ENCODE results near the gene DHTKD1. TPM values are rescaled to one million over a fixed set of nuclear protein-coding genes. Genes with fewer than 3 reads are reported as not detected.
"Not testable (repeated sequence)": the region's sequence is repeated elsewhere in the genome, so short reads cannot be mapped to it uniquely, and the experiment has no call there.

Gene DHTKD1
- total and polyA plus RNA-seq, 12 donors: 8.0 to 44.8 (median 24.7) TPM

DNA sequence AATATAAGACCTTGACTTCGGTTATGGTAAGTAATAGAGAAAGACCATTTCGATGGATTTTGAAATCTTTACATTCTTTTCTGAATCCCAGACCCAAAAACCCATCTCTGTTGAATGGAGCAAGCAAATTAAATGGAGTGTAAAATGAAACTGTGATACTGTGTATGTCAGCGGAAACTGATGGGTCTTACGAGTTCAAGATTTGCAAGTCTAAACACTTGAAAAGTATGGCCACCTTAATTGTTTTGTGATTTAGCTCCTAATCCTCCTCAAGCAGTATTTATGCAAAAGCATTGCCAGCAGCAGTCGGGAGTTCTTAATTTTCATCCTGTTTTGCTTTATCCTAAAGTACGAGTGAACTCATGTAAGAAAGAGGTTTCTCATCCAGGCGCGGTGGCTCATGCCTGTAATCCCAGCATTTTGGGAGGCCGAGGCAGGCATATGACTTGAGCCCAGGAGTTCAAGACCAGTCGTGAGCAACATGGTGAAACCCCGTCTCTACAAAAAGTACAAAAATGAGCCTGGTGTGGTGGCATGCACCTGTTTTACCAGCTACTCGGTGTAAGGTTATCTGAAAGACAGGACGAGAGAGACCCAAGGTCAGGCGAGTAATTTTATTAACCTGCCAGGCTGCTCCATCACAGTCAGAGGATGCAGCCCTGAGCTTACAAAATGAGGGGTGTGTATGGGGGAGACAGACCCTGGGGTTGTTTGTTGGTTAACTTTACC is 5.8 kb upstream of the DHTKD1 start:
- Histone ChIP-seq H3K27ac (no peak overlapping the region), H3K36me3 (replicated peaks in 1 of 2) (no peaks in the 10 kb centered on the region), H3K9me3 (replicated peaks in 1 of 3) (no peaks in the 10 kb centered on the region), H3K27me3 (no peaks in the 10 kb centered on the region), H3K4me1 (replicated peaks in 1 of 2) (no peaks in the 10 kb centered on the region), H3K4me3 (no peak overlapping the region)
- DNase-seq: no peak
- TF ChIP-seq POLR2A (IDR thresholded peaks at IDR 0.05): no peak
- intact Hi-C loops (cut with DNase I): no loop called here
- WGBS, 4 donors: 62 to 74% (median 68%) methylated on average over 14 of the region's 14 CpGs

DNA sequence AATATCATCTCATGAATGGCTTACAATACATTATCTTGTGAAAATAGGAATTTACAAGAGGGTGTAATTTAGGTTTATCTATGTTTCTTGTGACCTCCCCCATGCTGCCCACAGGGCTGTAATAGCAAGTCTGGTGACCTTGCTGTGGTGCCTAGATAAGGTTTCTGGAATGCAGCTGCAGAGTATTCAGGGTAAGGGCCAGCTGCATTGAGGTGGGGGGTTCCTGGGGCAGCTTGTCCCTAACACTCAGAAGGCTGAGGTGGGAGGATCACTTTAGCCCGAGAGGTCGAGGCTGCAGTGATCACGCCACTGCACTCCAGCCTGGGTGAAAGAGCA is 5.3 kb upstream of the DHTKD1 start:
- WGBS, 4 donors: 58 to 77% (median 74%) methylated on average over 3 of the region's 3 CpGs
- intact Hi-C loops (cut with DNase I): no loop called here
- TF ChIP-seq, protein P1, sequence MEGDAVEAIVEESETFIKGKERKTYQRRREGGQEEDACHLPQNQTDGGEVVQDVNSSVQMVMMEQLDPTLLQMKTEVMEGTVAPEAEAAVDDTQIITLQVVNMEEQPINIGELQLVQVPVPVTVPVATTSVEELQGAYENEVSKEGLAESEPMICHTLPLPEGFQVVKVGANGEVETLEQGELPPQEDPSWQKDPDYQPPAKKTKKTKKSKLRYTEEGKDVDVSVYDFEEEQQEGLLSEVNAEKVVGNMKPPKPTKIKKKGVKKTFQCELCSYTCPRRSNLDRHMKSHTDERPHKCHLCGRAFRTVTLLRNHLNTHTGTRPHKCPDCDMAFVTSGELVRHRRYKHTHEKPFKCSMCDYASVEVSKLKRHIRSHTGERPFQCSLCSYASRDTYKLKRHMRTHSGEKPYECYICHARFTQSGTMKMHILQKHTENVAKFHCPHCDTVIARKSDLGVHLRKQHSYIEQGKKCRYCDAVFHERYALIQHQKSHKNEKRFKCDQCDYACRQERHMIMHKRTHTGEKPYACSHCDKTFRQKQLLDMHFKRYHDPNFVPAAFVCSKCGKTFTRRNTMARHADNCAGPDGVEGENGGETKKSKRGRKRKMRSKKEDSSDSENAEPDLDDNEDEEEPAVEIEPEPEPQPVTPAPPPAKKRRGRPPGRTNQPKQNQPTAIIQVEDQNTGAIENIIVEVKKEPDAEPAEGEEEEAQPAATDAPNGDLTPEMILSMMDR (IDR thresholded peaks at IDR 0.05): no peak
- no peak for TF ChIP-seq POLR2A (IDR thresholded peaks at IDR 0.05)

DNA sequence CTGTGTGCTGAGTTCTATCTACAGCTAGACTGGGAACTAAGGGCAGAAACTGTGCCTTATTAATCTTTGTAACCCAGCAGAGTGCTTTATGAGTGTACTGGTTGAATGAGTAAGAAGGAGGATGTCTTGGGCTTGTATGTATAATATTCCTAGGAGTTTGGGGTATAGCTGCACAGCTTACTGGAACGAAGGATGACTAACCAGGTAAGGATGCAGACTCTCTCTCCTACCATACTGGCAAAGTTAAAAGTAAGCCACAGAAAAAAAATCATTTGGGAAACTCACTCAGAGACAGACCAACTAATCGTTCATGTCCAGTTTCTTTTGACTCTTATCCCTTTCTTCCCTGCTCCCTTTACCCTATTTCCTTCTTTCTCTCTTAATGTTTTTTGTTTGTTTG is 1.4 kb upstream of the DHTKD1 start:
- intact Hi-C loops (cut with DNase I): no loop called here
- H3K27ac ChIP-seq: no peak overlapping the region
- H3K36me3 ChIP-seq (replicated peaks in 1 of 2): no peaks in the 10 kb centered on the region
- TF ChIP-seq, protein P1 (IDR thresholded peaks at IDR 0.05): no peak
- TF ChIP-seq POLR2A (IDR thresholded peaks at IDR 0.05): no peak
- DNase-seq: no peak
- no peaks in the 10 kb centered on the region for H3K9me3 ChIP-seq (replicated peaks in 1 of 3)
- H3K4me1 ChIP-seq (replicated peaks in 1 of 2): peaks cover 0 to 8% of the 10 kb centered on the region in 2 donors
- no peak overlapping the region for H3K4me3 ChIP-seq
- no peaks in the 10 kb centered on the region for H3K27me3 ChIP-seq
- 77 to 86% (median 80%) methylated on average over 2 of the region's 2 CpGs for WGBS, 4 donors

More for the DNA sequence above, 5.3 kb upstream of the DHTKD1 start:
- Histone ChIP-seq H3K4me3 (no peak overlapping the region), H3K27ac (no peak overlapping the region), H3K9me3 (replicated peaks in 1 of 3) (no peaks in the 10 kb centered on the region), H3K27me3 (no peaks in the 10 kb centered on the region), H3K36me3 (replicated peaks in 1 of 2) (no peaks in the 10 kb centered on the region), H3K4me1 (replicated peaks in 1 of 2) (no peaks in the 10 kb centered on the region)
- no peak for DNase-seq

DNA sequence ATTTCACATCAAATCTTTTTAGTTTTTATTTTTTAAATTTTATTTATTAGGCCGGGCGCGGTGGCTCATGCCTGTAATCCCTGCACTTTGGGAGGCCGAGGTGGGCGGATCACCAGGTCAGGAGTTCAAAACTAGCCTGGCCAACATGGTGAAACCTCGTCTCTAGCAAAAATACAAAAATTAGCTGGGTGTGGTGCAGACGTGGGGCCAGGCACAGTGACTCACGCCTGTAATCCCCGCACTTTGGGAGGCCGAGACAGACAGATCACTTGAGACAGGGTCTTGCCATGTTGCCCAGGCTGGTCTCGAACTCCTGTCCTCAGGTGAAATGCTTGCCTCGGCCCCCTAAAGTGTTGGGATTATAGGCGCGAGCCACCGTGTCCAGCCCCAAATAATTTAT is 2.7 kb downstream of the DHTKD1 start:
- not testable (repeated sequence) for H3K4me1 ChIP-seq (replicated peaks in 1 of 2); H3K4me3 ChIP-seq; H3K9me3 ChIP-seq (replicated peaks in 1 of 3); H3K27me3 ChIP-seq; DNase-seq; H3K36me3 ChIP-seq (replicated peaks in 1 of 2); H3K27ac ChIP-seq
- intact Hi-C loops (cut with DNase I): loop anchor here in 1 of 2 donors (10.0 kb wide), 1 partner anchor 53 kb away; the partner anchor contains the start of gene SEC61A2
- WGBS, 4 donors: 89 to 96% (median 95%) methylated on average over 15 of the region's 15 CpGs

DNA sequence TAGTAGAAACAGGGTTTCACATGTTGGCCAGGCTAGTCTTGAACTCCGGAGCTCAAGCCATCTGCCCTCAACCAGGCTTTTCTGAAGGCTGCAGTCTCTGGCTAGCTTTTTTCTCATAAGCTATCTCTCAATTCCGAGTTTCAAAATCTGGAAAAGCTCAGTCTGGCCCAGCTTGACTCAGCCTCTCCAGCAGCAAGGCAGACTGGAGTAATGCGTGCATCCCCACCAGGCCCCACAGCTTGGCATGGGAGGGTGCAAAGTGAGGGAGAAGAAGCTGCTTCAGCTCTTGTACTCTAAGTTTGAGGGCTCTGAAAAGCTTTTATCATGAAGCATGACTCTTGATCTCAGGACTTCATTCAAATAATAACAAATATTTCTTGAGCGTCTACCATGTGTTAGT is 4.8 kb downstream of the DHTKD1 start:
- H3K4me1 ChIP-seq (replicated peaks in 1 of 2): peaks cover 0 to 8% of the 10 kb centered on the region in 2 donors
- no peak for DNase-seq
- intact Hi-C loops (cut with DNase I): loop anchor here in 1 of 2 donors (10.0 kb wide), 1 partner anchor 51 kb away; the partner anchor contains the start of gene SEC61A2
- H3K4me3 ChIP-seq: no peak overlapping the region
- TF ChIP-seq POLR2A (IDR thresholded peaks at IDR 0.05): no peak
- TF ChIP-seq, protein P1 (IDR thresholded peaks at IDR 0.05): no peak
- 82 to 89% (median 85%) methylated on average over 4 of the region's 4 CpGs for WGBS, 4 donors
- H3K27ac ChIP-seq: no peak overlapping the region
- H3K36me3 ChIP-seq (replicated peaks in 1 of 2): no peaks in the 10 kb centered on the region
- no peaks in the 10 kb centered on the region for H3K9me3 ChIP-seq (replicated peaks in 1 of 3)
- H3K27me3 ChIP-seq: no peaks in the 10 kb centered on the region
